ENCODE data around the gene UCHL3. TPM values are rescaled to one million over a fixed set of nuclear protein-coding genes. Genes with fewer than 3 reads are reported as not detected.
"Not testable (repeated sequence)": the region's sequence is repeated elsewhere in the genome, so short reads cannot be mapped to it uniquely, and the experiment has no call there.

The UCHL3 gene
- total and polyA plus RNA-seq, 8 donors, result 13.1 to 21.0 (median 19.2) TPM

- intact Hi-C loops (cut with DNase I), result no loop called here
- Histone ChIP-seq H3K4me1 (no peaks in the 10 kb centered on the region), H3K27me3 (no peaks in the 10 kb centered on the region), H3K36me3 (no peaks in the 10 kb centered on the region), H3K9me3 (no peaks in the 10 kb centered on the region), H3K4me3 (no peak overlapping the region), H3K27ac (no peak overlapping the region)
- FAIRE-seq (no peak), ATAC-seq (no peak), DNase-seq (no peak)
- no peak for TF ChIP-seq CTCF (IDR thresholded peaks at IDR 0.05)
- 79 to 81% methylated on average over 10 of the region's 10 CpGs for WGBS, 2 donors
Measured at GRCh38 chr13:75544681-75545330, 4.8 kb upstream of the UCHL3 start.

- H3K27ac ChIP-seq; ATAC-seq; FAIRE-seq; H3K4me1 ChIP-seq; intact Hi-C loops (cut with DNase I); H3K4me3 ChIP-seq; H3K9me3 ChIP-seq; DNase-seq; H3K36me3 ChIP-seq; H3K27me3 ChIP-seq: not testable (repeated sequence)
- WGBS, 2 donors, result 83 to 93% methylated on average over 14 of the region's 14 CpGs
Measured at GRCh38 chr13:75545386-75545785, 4.2 kb upstream of the UCHL3 start.

- intact Hi-C loops (cut with DNase I), result no loop called here
Measured at GRCh38 chr13:75547917-75548316, 1.7 kb upstream of the UCHL3 start.

GRCh38 chr13:75550159-75550567 lies 572 bp downstream of the UCHL3 start:
- H3K27ac ChIP-seq, result peak overlapping the region; percentile 83 to 92 (median 88)
- no peak for TF ChIP-seq CTCF (IDR thresholded peaks at IDR 0.05)
- DNase-seq, result peak in 3 of 6 donors; percentile 11 to 24 (median 18)
- no peaks in the 10 kb centered on the region for H3K9me3 ChIP-seq
- H3K36me3 ChIP-seq, result no peaks in the 10 kb centered on the region
- WGBS, 2 donors, result 1% methylated on average over 10 of the region's 10 CpGs
- peaks cover 7 to 23% (median 10%) of the 10 kb centered on the region in 3 donors for H3K4me1 ChIP-seq
- peak; percentile 9 to 49 (median 11) for ATAC-seq
- FAIRE-seq, result no peak
- H3K27me3 ChIP-seq, result no peaks in the 10 kb centered on the region
- intact Hi-C loops (cut with DNase I), result no loop called here
- H3K4me3 ChIP-seq, result peak overlapping the region; percentile 78 to 91 (median 81)

More at GRCh38 chr13:75547917-75548316, 1.7 kb upstream of the UCHL3 start:
- FAIRE-seq, result no peak
- no peaks in the 10 kb centered on the region for H3K36me3 ChIP-seq
- no peaks in the 10 kb centered on the region for H3K9me3 ChIP-seq
- H3K27ac ChIP-seq, result no peak overlapping the region
- DNase-seq, result no peak
- ATAC-seq, result no peak
- H3K4me1 ChIP-seq, result peaks cover 7 to 23% (median 10%) of the 10 kb centered on the region in 3 donors
- H3K27me3 ChIP-seq, result no peaks in the 10 kb centered on the region
- H3K4me3 ChIP-seq, result no peak overlapping the region
- no peak for TF ChIP-seq CTCF (IDR thresholded peaks at IDR 0.05)
- 88 to 94% methylated on average over 3 of the region's 3 CpGs for WGBS, 2 donors

- no peak for ATAC-seq
- H3K9me3 ChIP-seq, result no peaks in the 10 kb centered on the region
Measured at GRCh38 chr13:75554464-75554863, 4.9 kb downstream of the UCHL3 start.

More at GRCh38 chr13:75554464-75554863, 4.9 kb downstream of the UCHL3 start:
- Histone ChIP-seq H3K27ac (no peak overlapping the region), H3K4me3 (no peak overlapping the region), H3K36me3 (no peaks in the 10 kb centered on the region), H3K4me1 (peaks cover 7 to 35% (median 14%) of the 10 kb centered on the region in 3 donors), H3K27me3 (no peaks in the 10 kb centered on the region)
- FAIRE-seq, result no peak
- TF ChIP-seq CTCF (IDR thresholded peaks at IDR 0.05), result no peak
- DNase-seq, result no peak
- intact Hi-C loops (cut with DNase I), result no loop called here
- 99 to 100% methylated on average over 1 of the region's 1 CpG for WGBS, 2 donors
